Duodenal mucosa (tissue), 2 donors: ENCODE results near the gene ADGRG2.

Experiments
- H3K27ac ChIP-seq: one replicate; pipeline ENCODE4 v1.7.0; 2013; ENCODE audit warnings: low read depth, low read length
- H3K27me3 ChIP-seq, 2 donors: one replicate each; pipeline ENCODE4 v1.7.0; 2013; ENCODE audit warnings: low read length in 2 of 2, control low read depth in 1 of 2; ENCODE audit not compliant: insufficient read depth in 2 of 2, control insufficient read depth in 1 of 2
- H3K36me3 ChIP-seq, 2 donors: one replicate each; pipeline ENCODE4 v1.7.0; 2013; ENCODE audit warnings: low read length in 2 of 2, control low read depth in 1 of 2; ENCODE audit not compliant: insufficient read depth in 2 of 2, control insufficient read depth in 1 of 2
- H3K4me1 ChIP-seq, 2 donors: one replicate each; pipeline ENCODE4 v1.7.0; 2013; ENCODE audit warnings: low read length in 2 of 2, control low read depth in 1 of 2; ENCODE audit not compliant: insufficient read depth in 2 of 2, control insufficient read depth in 1 of 2
- H3K4me3 ChIP-seq, 2 donors: one replicate each; pipeline ENCODE4 v1.7.0; 2013; ENCODE audit warnings: low read length in 2 of 2, low read depth in 1 of 2
- H3K9ac ChIP-seq, 2 donors: one replicate each; pipeline ENCODE4 v1.7.0; 2013; ENCODE audit warnings: low read length in 2 of 2, low read depth in 1 of 2
- H3K9me3 ChIP-seq, 2 donors: one replicate each; pipeline ENCODE4 v1.7.0; 2013; ENCODE audit warnings: low read length in 2 of 2, control low read depth in 1 of 2; ENCODE audit not compliant: control insufficient read depth in 1 of 2

The ADGRG2 gene

DNA sequence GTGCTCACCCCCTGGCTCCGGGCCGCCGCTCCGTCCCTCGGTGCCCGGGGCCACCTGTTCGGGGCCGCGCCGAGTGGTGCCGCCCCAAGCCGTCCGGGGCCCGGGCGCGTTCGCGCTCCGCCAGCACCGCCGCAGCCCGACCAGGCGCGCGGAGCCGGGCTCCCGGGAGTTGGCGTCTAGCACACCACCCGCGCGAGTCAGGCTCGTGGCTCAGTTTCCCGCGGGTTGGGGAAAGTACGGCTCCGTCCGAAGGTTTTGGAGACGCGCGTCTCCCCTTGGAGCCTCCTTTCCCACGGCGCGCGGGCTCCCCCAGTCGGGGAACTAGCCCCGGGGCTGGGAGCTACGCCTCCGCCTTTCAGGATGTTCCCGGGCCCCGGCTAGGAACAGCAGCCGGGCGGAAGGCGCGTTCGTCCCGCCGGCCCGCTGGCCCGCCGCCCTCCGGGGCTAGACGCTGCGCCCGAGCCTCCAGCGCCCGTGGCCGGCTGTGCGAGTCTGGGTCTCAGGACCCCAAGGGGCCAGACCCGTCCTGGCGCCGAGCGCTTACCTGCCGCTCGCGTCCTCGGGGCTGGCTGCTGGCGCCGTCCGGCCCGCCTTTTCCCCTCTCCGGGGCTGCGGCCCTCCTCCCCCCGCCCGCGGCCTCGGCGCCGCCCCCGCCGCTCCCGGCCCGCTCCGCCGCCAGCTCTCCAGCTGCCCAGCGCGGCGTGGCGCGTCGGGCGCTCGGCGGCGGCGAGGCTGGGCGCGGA lies at the start of gene ADGRG2:
ADGRG2 (minus strand) TSS at position 571 of the 743 bp plus-strand sequence. CDS start 53,634 bp downstream, outside the sequence.
- Histone ChIP-seq H3K4me1 (no peaks in the 10 kb centered on the region), H3K9me3 (no peaks in the 10 kb centered on the region), H3K4me3 (no peak within 1 kb of the TSS), H3K36me3 (no peaks in the 10 kb centered on the region), H3K9ac (no peak within 1 kb of the TSS), H3K27me3 (peaks cover 5 to 21% of the 10 kb centered on the region in 2 donors), H3K27ac (no peak within 1 kb of the TSS)

DNA sequence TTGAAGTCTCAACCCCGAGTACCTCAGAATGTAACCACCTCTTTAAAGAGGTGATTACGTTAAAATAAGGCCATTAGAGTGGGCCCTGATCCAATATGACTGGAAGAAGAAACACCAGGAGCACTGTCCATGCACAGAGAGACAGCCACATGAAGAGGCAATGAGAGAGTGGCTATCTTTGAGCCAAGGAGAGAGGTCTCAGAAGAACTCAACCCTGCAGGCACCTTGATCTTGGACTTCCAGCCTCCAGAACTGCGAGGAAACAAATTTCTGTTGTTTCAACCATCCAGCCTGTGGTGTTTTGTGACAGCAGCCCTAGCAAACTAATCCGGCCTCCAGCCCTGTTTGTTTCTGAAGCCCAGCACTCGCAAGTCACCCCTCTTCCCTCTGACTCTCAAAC lies 46.3 kb upstream of the ADGRG2 start:
- Histone ChIP-seq H3K4me1 (no peaks in the 10 kb centered on the region), H3K36me3 (no peaks in the 10 kb centered on the region), H3K4me3 (no peak overlapping the region), H3K27me3 (no peaks in the 10 kb centered on the region), H3K9ac (no peak overlapping the region), H3K9me3 (no peaks in the 10 kb centered on the region), H3K27ac (no peak overlapping the region)

DNA sequence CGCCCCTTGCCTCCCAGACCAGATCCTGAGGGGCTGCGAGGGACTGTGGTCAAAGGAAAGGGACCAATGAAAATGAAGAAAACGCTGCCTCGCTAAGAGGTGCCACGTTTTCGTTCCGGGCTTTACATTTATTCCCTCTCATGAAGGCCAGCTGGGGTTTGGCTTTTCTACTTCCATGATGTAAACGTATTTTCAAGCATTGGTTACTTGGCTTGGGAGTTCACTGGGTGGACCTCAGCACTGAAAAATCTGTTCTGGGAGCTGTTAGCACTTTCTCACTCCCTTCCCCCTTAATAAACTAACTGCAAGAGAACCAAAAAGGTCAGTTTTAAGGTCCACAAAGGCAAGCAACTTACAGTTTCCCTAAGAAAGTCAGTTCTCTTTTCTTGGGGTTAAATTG lies 40.6 kb upstream of the ADGRG2 start:
- Histone ChIP-seq H3K27me3 (no peaks in the 10 kb centered on the region), H3K36me3 (no peaks in the 10 kb centered on the region), H3K9me3 (no peaks in the 10 kb centered on the region), H3K9ac (no peak overlapping the region), H3K27ac (no peak overlapping the region), H3K4me1 (no peaks in the 10 kb centered on the region), H3K4me3 (no peak overlapping the region)

DNA sequence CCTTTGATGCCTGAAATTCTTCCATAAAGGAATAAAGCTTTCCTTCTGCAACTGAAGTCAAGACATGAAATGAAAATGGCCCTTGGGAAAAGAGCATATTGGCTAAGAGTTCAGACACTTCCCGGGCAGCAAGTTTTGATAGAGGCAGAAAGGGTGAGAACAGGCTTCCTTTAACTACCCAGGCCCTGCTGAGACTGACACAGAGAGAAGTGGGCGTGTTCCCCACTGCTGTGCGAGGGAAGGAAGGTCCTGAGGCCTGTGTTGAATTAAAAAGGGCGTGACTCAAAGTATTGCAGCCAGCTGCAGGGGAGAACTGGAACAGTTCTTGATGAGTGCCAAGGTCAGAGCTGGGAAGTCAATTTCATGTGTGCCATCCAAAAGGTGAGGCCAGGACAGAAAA lies 33.9 kb upstream of the ADGRG2 start:
- Histone ChIP-seq H3K9ac (no peak overlapping the region), H3K9me3 (no peaks in the 10 kb centered on the region), H3K27ac (no peak overlapping the region), H3K36me3 (no peaks in the 10 kb centered on the region), H3K4me3 (no peak overlapping the region), H3K4me1 (no peaks in the 10 kb centered on the region), H3K27me3 (no peaks in the 10 kb centered on the region)

- no peaks in the 10 kb centered on the region for H3K9me3 ChIP-seq
- H3K4me1 ChIP-seq: no peaks in the 10 kb centered on the region
- H3K4me3 ChIP-seq: no peak overlapping the region
- no peaks in the 10 kb centered on the region for H3K36me3 ChIP-seq
- H3K27me3 ChIP-seq: no peaks in the 10 kb centered on the region
- H3K9ac ChIP-seq: no peak overlapping the region
- no peak overlapping the region for H3K27ac ChIP-seq
These were observed 30.5 kb upstream of the ADGRG2 start for GRCh38 chrX:19152762-19153161.

- Histone ChIP-seq H3K36me3 (no peaks in the 10 kb centered on the region), H3K4me1 (no peaks in the 10 kb centered on the region), H3K9ac (no peak overlapping the region), H3K27ac (no peak overlapping the region), H3K27me3 (no peaks in the 10 kb centered on the region), H3K4me3 (no peak overlapping the region), H3K9me3 (no peaks in the 10 kb centered on the region)
These were observed 14.8 kb upstream of the ADGRG2 start for GRCh38 chrX:19137067-19137466.

- Histone ChIP-seq H3K4me3 (no peak overlapping the region), H3K4me1 (no peaks in the 10 kb centered on the region), H3K9ac (no peak overlapping the region), H3K27me3 (no peaks in the 10 kb centered on the region), H3K27ac (no peak overlapping the region), H3K9me3 (no peaks in the 10 kb centered on the region), H3K36me3 (no peaks in the 10 kb centered on the region)
These were observed 11.5 kb upstream of the ADGRG2 start for GRCh38 chrX:19133784-19134183.

DNA sequence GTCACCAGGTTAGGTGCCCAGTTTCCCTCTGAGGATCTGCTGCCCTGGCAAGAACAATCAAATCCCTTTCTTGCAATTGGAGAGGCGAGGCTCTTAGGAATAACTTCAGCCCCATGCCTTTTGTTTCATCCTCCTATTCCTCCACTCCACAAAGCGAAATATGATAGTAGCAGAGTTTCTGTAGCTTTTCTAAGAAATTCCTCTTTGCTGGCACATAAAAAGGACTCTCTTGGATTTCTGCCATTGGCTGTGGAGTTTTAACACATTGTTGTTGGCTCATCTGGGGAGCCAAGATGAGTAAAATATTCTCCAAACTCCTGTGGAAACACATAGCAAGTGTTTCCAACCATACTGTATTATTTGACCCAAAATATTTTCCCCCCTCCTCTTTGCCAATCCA lies 11.0 kb upstream of the ADGRG2 start:
- Histone ChIP-seq H3K27me3 (no peaks in the 10 kb centered on the region), H3K36me3 (no peaks in the 10 kb centered on the region), H3K4me1 (no peaks in the 10 kb centered on the region), H3K9ac (no peak overlapping the region), H3K27ac (no peak overlapping the region), H3K9me3 (no peaks in the 10 kb centered on the region), H3K4me3 (no peak overlapping the region)

DNA sequence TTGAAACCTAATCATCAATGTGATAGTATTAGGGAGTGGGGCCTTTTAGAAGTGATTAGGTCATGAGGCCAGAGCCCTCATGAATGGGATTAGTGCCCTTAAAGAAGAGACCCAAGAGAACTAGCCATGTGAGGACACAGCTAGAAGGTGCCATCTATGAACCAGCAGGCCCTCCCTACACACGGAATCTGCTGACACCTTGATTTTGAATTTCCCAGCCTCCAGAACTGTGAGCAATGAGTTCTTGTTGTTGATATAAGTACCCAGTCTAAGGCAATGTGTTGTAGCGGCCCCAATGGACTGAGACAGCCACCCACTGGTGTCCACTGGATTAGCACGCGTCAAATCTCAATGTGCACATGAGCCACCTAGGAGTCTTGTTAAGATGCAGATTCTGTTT lies 8.4 kb upstream of the ADGRG2 start:
- Histone ChIP-seq H3K4me1 (no peaks in the 10 kb centered on the region), H3K9ac (no peak overlapping the region), H3K9me3 (no peaks in the 10 kb centered on the region), H3K4me3 (no peak overlapping the region), H3K27me3 (no peaks in the 10 kb centered on the region), H3K36me3 (no peaks in the 10 kb centered on the region), H3K27ac (no peak overlapping the region)

DNA sequence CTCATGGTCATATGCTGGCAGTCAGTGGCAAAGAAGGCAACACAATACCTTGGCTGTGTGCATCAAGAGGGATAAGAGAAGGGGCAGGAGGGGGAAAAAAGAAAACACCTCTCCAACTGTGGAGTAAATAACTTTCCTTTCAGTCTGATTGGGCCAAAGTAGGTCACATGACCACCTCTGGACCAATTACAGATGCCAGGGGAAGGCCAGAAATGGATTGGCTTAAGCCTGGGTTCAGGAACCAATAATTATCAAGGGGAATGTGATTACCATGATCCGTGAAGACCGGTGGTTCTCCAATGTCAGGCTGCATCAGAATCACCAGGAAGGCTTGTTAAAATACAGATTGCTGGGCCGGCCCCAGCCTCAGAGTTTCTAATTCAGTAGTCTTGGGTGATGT lies 7.4 kb upstream of the ADGRG2 start:
- Histone ChIP-seq H3K27ac (no peak overlapping the region), H3K4me3 (no peak overlapping the region), H3K9me3 (no peaks in the 10 kb centered on the region), H3K4me1 (no peaks in the 10 kb centered on the region), H3K9ac (no peak overlapping the region), H3K27me3 (no peaks in the 10 kb centered on the region), H3K36me3 (no peaks in the 10 kb centered on the region)
